ENCODE measurements around the gene SKIDA1. TPM values are rescaled to one million over a fixed set of nuclear protein-coding genes. Genes with fewer than 3 reads are reported as not detected.
A peak's percentile ranks its signal among the peaks of the same experiment; 100 is the strongest.

Gene SKIDA1
- total RNA-seq, 1 donor from 2014 or later = 7.8 TPM

GRCh38 chr10:21498986-21499385 lies 26.5 kb downstream of the SKIDA1 start:
- Histone ChIP-seq H3K9me3 (ENCODE audit: insufficient read depth, low read depth, low read length) (no peaks in the 10 kb centered on the region), H4K20me1 (ENCODE audit: insufficient read depth, low read length) (no peaks in the 10 kb centered on the region), H3K4me2 (ENCODE audit: low read length) (no peak overlapping the region), H3K4me1 (ENCODE audit: insufficient read depth, low read length) (peaks cover 3% of the 10 kb centered on the region), H3K79me2 (ENCODE audit: insufficient read depth, low read length) (no peaks in the 10 kb centered on the region), H3K36me3 (ENCODE audit: insufficient read depth, low read length) (no peaks in the 10 kb centered on the region), H3K4me3 (ENCODE audit: insufficient read depth, low read depth, low read length) (no peak overlapping the region), H3K27ac (ENCODE audit: low read depth, low read length) (no peak overlapping the region), H2AFZ (ENCODE audit: low read depth, low read length) (no peak overlapping the region), H3K9ac (ENCODE audit: low read length) (no peak overlapping the region), H3K27me3 (ENCODE audit: insufficient read depth, low read length) (peaks cover 3% of the 10 kb centered on the region)
- no peaks in the 10 kb centered on the region for H3K9me3 Mint-ChIP-seq (ENCODE audit: unreplicated experiment)
- H3K27me3 Mint-ChIP-seq (ENCODE audit: low read depth, unreplicated experiment) = peaks cover 5% of the 10 kb centered on the region
- DNase-seq (ENCODE audit: low read depth) (no peak), FAIRE-seq (no peak)
- H3K27ac Mint-ChIP-seq (ENCODE audit: unreplicated experiment) = peak overlapping the region; percentile 50
- TF ChIP-seq EZH2 (IDR thresholded peaks at IDR 0.05; ENCODE audit: insufficient read depth, low read length) (no peak), CTCF (IDR thresholded peaks at IDR 0.05; ENCODE audit: insufficient read depth, low read depth, low read length) (no peak)
- peak overlapping the region; percentile 73 for H3K4me3 Mint-ChIP-seq (ENCODE audit: unreplicated experiment)
- H3K4me1 Mint-ChIP-seq (ENCODE audit: low read depth, unreplicated experiment) = peaks cover 32% of the 10 kb centered on the region
- H3K36me3 Mint-ChIP-seq (ENCODE audit: low read depth, unreplicated experiment) = peaks cover 2% of the 10 kb centered on the region

- H3K36me3 Mint-ChIP-seq (ENCODE audit: low read depth, unreplicated experiment) = peaks cover 4% of the 10 kb centered on the region
- no peak overlapping the region for H3K4me3 ChIP-seq (ENCODE audit: insufficient read depth, low read depth, low read length)
Measured at GRCh38 chr10:21498377-21498776, 27.1 kb downstream of the SKIDA1 start.

More at GRCh38 chr10:21498377-21498776, 27.1 kb downstream of the SKIDA1 start:
- Histone ChIP-seq H2AFZ (ENCODE audit: low read depth, low read length) (no peak overlapping the region), H3K27ac (ENCODE audit: low read depth, low read length) (no peak overlapping the region), H4K20me1 (ENCODE audit: insufficient read depth, low read length) (no peaks in the 10 kb centered on the region), H3K4me2 (ENCODE audit: low read length) (no peak overlapping the region), H3K9ac (ENCODE audit: low read length) (no peak overlapping the region), H3K27me3 (ENCODE audit: insufficient read depth, low read length) (peaks cover 3% of the 10 kb centered on the region), H3K79me2 (ENCODE audit: insufficient read depth, low read length) (no peaks in the 10 kb centered on the region), H3K36me3 (ENCODE audit: insufficient read depth, low read length) (no peaks in the 10 kb centered on the region), H3K9me3 (ENCODE audit: insufficient read depth, low read depth, low read length) (no peaks in the 10 kb centered on the region), H3K4me1 (ENCODE audit: insufficient read depth, low read length) (peaks cover 3% of the 10 kb centered on the region)
- no peaks in the 10 kb centered on the region for H3K9me3 Mint-ChIP-seq (ENCODE audit: unreplicated experiment)
- peaks cover 5% of the 10 kb centered on the region for H3K27me3 Mint-ChIP-seq (ENCODE audit: low read depth, unreplicated experiment)
- peaks cover 35% of the 10 kb centered on the region for H3K4me1 Mint-ChIP-seq (ENCODE audit: low read depth, unreplicated experiment)
- DNase-seq (ENCODE audit: low read depth) (no peak), FAIRE-seq (no peak)
- peak overlapping the region; percentile 85 for H3K4me3 Mint-ChIP-seq (ENCODE audit: unreplicated experiment)
- TF ChIP-seq CTCF (IDR thresholded peaks at IDR 0.05; ENCODE audit: insufficient read depth, low read depth, low read length) (no peak), EZH2 (IDR thresholded peaks at IDR 0.05; ENCODE audit: insufficient read depth, low read length) (no peak)
- peak overlapping the region; percentile 81 for H3K27ac Mint-ChIP-seq (ENCODE audit: unreplicated experiment)

Measured in astrocyte (in vitro differentiated cells and primary cell).